MCF 10A (cell line): ENCODE measurements around the gene PDE4D. TPM values are rescaled to one million over a fixed set of nuclear protein-coding genes. Genes with fewer than 3 reads are reported as not detected.
"Not testable (repeated sequence)": the region's sequence is repeated elsewhere in the genome, so short reads cannot be mapped to it uniquely, and the experiment has no call there.

Experiments
- BruUV-seq: library from RNA; stranded (reverse); fragments of 400-500 nt; replicated peaks from 2 replicates; lab custom pipeline; 2021; lab: Mats Ljungman, UMichigan
- CTCF ChIA-PET: fragments of 300-600 bp; sonication (Branson Sonifier 250); formaldehyde crosslinking; extraction: SDS; loops from one replicate; lab custom pipeline; 2021; ENCODE audit warnings: antibody characterized with exemption, inconsistent platforms; lab: Yijun Ruan, JAX
- POLR2A ChIA-PET: fragments of 300-600, 350-650 bp; sonication (Branson Sonifier 250); formaldehyde crosslinking; extraction: SDS; loops from one replicate; lab custom pipeline; 2020; ENCODE audit warnings: antibody characterized with exemption, inconsistent platforms; lab: Yijun Ruan, JAX
- DNase-seq: peaks from one replicate; pipeline ENCODE4 v3.0.0-alpha.2; 2018; ENCODE audit not compliant: unreplicated experiment
- H3K27ac Mint-ChIP-seq: one replicate; pipeline ENCODE4 v1.8.0; 2022; ENCODE audit warnings: mild to moderate bottlenecking, low read depth, mixed read lengths; ENCODE audit not compliant: unreplicated experiment
- H3K27me3 Mint-ChIP-seq: one replicate; pipeline ENCODE4 v1.8.0; 2022; ENCODE audit warnings: mixed read lengths; ENCODE audit not compliant: insufficient read depth, unreplicated experiment
- H3K36me3 Mint-ChIP-seq: one replicate; pipeline ENCODE4 v1.8.0; 2022; ENCODE audit warnings: mild to moderate bottlenecking, moderate library complexity, mixed read lengths; ENCODE audit not compliant: insufficient read depth, unreplicated experiment
- H3K4me1 Mint-ChIP-seq: one replicate; pipeline ENCODE4 v1.8.0; 2022; ENCODE audit warnings: mixed read lengths; ENCODE audit not compliant: insufficient read depth, unreplicated experiment
- H3K4me3 Mint-ChIP-seq: one replicate; pipeline ENCODE4 v1.8.0; 2022; ENCODE audit warnings: mild to moderate bottlenecking, moderate library complexity, mixed read lengths; ENCODE audit not compliant: unreplicated experiment
- H3K9me3 Mint-ChIP-seq: one replicate; pipeline ENCODE4 v1.8.0; 2022; ENCODE audit warnings: mixed read lengths; ENCODE audit not compliant: unreplicated experiment
- CTCF ChIP-seq: fragments of 200-600 bp; IDR thresholded peaks from one replicate; pipeline ENCODE4 v1.8.0; 2022; ENCODE audit warnings: antibody characterized with exemption, mild to moderate bottlenecking; ENCODE audit not compliant: unreplicated experiment
- intact Hi-C: fragments of 100-400 bp; cut with micrococcal nuclease; formaldehyde crosslinking; loops from 2 replicates; pipeline ENCODE4 v1.14.1; 2022
- total RNA-seq: library from RNA; stranded (reverse); gene quantifications from 2 replicates; pipeline ENCODE4 v1.2.3, GENCODE V29; 2022

Gene PDE4D
- total RNA-seq, 1 experiment from 2014 or later = 85.0 TPM

GRCh38 chr5:59596586-59597350 is 296.8 kb downstream of the PDE4D start:
- no peaks in the 10 kb centered on the region for H3K27me3 Mint-ChIP-seq
- H3K36me3 Mint-ChIP-seq = peaks cover 14% of the 10 kb centered on the region
- TF ChIP-seq CTCF = no peak
- peaks cover 30% of the 10 kb centered on the region for H3K4me1 Mint-ChIP-seq
- ChIA-PET POLR2A (interaction anchor here (0.7 to 1.4 kb wide), 9 partner anchors 13 to 196 kb away, joined by 3 to 6 read pairs (median 3); no protein-coding TSS in a partner anchor), CTCF (interaction anchor here (1.2 kb wide), 1 partner anchor 65 kb away, joined by 3 read pairs; no protein-coding TSS in a partner anchor)
- peak; percentile 57 for DNase-seq
- no peak overlapping the region for H3K4me3 Mint-ChIP-seq
- H3K27ac Mint-ChIP-seq = peak overlapping the region; percentile 32
- no peaks in the 10 kb centered on the region for H3K9me3 Mint-ChIP-seq
- intact Hi-C loops = no loop called here
- no TSS peak for BruUV-seq

DNA sequence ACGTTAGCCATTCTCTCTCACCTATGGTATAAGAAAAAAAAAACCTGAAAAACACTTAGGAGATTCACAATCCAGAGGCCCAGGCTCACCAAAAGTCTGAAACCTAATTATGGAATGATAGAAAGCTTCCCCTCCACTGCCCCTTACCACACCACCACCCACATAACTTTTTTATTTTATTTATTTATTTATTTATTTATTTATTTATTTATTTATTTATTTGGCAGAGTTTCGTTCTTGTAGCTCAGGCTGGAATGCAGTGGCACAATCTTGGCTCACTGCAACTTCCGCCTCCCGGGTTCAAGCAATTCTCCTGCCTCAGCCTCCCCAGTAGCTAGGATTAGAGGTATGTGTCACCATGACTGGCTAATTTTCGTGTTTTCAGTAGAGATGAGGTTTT is 299.4 kb downstream of the PDE4D start:
- H3K27me3 Mint-ChIP-seq, intact Hi-C loops, DNase-seq, H3K9me3 Mint-ChIP-seq, H3K4me3 Mint-ChIP-seq, BruUV-seq: not testable (repeated sequence)
- peaks cover 31% of the 10 kb centered on the region for H3K4me1 Mint-ChIP-seq
- ChIA-PET CTCF (interaction anchor here (0.6 to 0.9 kb wide), 3 partner anchors 12 to 207 kb away, joined by 3 to 4 read pairs (median 3); no protein-coding TSS in a partner anchor), POLR2A (interaction anchor here (0.7 to 3.3 kb wide), 4 partner anchors 14 to 102 kb away, joined by 4 to 13 read pairs (median 4); no protein-coding TSS in a partner anchor)
- peaks cover 14% of the 10 kb centered on the region for H3K36me3 Mint-ChIP-seq
- peak overlapping the region; percentile 31 for H3K27ac Mint-ChIP-seq

- Mint-ChIP-seq H3K27ac (peak overlapping the region; percentile 31), H3K9me3 (no peaks in the 10 kb centered on the region), H3K4me1 (peaks cover 28% of the 10 kb centered on the region), H3K4me3 (no peak overlapping the region), H3K36me3 (peaks cover 14% of the 10 kb centered on the region), H3K27me3 (no peaks in the 10 kb centered on the region)
- intact Hi-C loops = no loop called here
- ChIA-PET POLR2A (interaction anchor here (0.8 to 3.3 kb wide), 4 partner anchors 15 to 151 kb away, joined by 4 to 13 read pairs (median 6); no protein-coding TSS in a partner anchor), CTCF (interaction anchor here (0.7 to 1.2 kb wide), 3 partner anchors 30 to 208 kb away, joined by 3 read pairs; no protein-coding TSS in a partner anchor)
- no peak for DNase-seq
- BruUV-seq = no TSS peak
- TF ChIP-seq CTCF = no peak
These were observed 300.0 kb downstream of the PDE4D start for GRCh38 chr5:59593439-59594007.

GRCh38 chr5:59592101-59592500 is 301.4 kb downstream of the PDE4D start:
- no TSS peak for BruUV-seq
- H3K4me1 Mint-ChIP-seq = peaks cover 15% of the 10 kb centered on the region
- peak overlapping the region; percentile 72 for H3K4me3 Mint-ChIP-seq
- peak overlapping the region; percentile 88 for H3K27ac Mint-ChIP-seq
- TF ChIP-seq CTCF = no peak
- ChIA-PET CTCF (interaction anchor here (0.8 to 1.2 kb wide), 3 partner anchors 28 to 404 kb away, joined by 3 read pairs; no protein-coding TSS in a partner anchor), POLR2A (interaction anchor here (0.7 to 3.3 kb wide), 10 partner anchors 18 to 1324 kb away, joined by 3 to 15 read pairs (median 4); no protein-coding TSS in a partner anchor)
- H3K27me3 Mint-ChIP-seq = no peaks in the 10 kb centered on the region
- intact Hi-C loops = no loop called here
- no peaks in the 10 kb centered on the region for H3K9me3 Mint-ChIP-seq
- DNase-seq = peak; percentile 66
- peaks cover 11% of the 10 kb centered on the region for H3K36me3 Mint-ChIP-seq
